Measurements from ENCODE around the gene MAEL.

MAEL gene

GRCh38 chr1:166988974-166989515 lies at the start of gene MAEL:
Gene MAEL (plus strand): TSS chr1:166989280. CDS start chr1:166989353, 73 bp downstream.
- 0 out of 2 replicates have a peak within 1 kb of the TSS, but pooled peaks have one; percentile 14 for H3K27ac ChIP-seq
- no peak for TF ChIP-seq CTCF (IDR thresholded peaks at IDR 0.05)
- TF ChIP-seq ZFX (IDR thresholded peaks at IDR 0.05; ENCODE audit: borderline replicate concordance) = no peak

GRCh38 chr1:166939741-166940375 lies 49.2 kb upstream of the MAEL start:
- TF ChIP-seq CTCF (IDR thresholded peaks at IDR 0.05) = no peak
- TF ChIP-seq ZFX (IDR thresholded peaks at IDR 0.05; ENCODE audit: borderline replicate concordance) = no peak
- no peak overlapping the region for H3K27ac ChIP-seq

- TF ChIP-seq ZFX (IDR thresholded peaks at IDR 0.05; ENCODE audit: borderline replicate concordance) (no peak), CTCF (IDR thresholded peaks at IDR 0.05) (no peak)
- H3K27ac ChIP-seq = no peak overlapping the region
Measured at GRCh38 chr1:166944186-166944967, 44.7 kb upstream of the MAEL start.

GRCh38 chr1:166947398-166948043 lies 41.6 kb upstream of the MAEL start:
- no peak overlapping the region for H3K27ac ChIP-seq
- TF ChIP-seq ZFX (IDR thresholded peaks at IDR 0.05; ENCODE audit: borderline replicate concordance) = no peak
- TF ChIP-seq CTCF (IDR thresholded peaks at IDR 0.05) = no peak

- no peak for TF ChIP-seq CTCF (IDR thresholded peaks at IDR 0.05)
- TF ChIP-seq ZFX (IDR thresholded peaks at IDR 0.05; ENCODE audit: borderline replicate concordance) = no peak
- no peak overlapping the region for H3K27ac ChIP-seq
Measured at GRCh38 chr1:166948856-166949350, 40.2 kb upstream of the MAEL start.

- no peak for TF ChIP-seq CTCF (IDR thresholded peaks at IDR 0.05)
- no peak for TF ChIP-seq ZFX (IDR thresholded peaks at IDR 0.05; ENCODE audit: borderline replicate concordance)
- no peak overlapping the region for H3K27ac ChIP-seq
Measured at GRCh38 chr1:166950156-166950555, 38.9 kb upstream of the MAEL start.
